ENCODE results near the gene CWC27. TPM values are rescaled to one million over a fixed set of nuclear protein-coding genes. Genes with fewer than 3 reads are reported as not detected.
"Not testable (repeated sequence)": the region's sequence is repeated elsewhere in the genome, so short reads cannot be mapped to it uniquely, and the experiment has no call there.

The CWC27 gene
- polyA plus RNA-seq, 1 experiment: 7.5 TPM

DNA sequence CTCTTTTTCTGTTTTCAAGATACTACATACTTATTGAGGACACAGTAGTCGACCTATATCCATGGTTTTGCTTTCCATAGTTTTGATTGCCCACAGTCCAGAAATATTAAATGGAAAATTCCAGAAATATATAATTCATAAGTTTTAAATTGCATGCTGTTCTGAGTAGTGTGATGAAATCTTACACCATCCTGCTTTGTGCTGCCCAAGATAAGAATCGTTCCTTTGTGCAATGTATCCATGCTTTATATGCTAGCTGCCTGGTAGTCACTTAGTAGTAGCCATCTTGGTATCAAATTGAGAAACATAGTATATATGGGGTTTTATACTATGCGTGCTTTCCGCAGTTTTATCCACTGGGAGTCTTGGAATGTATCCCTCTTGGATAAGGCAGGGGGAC lies 59.0 kb downstream of the CWC27 start:
- Histone ChIP-seq H3K36me3 (ENCODE audit: control insufficient read depth, insufficient read depth, low read length) (no peaks in the 10 kb centered on the region), H3K4me3 (ENCODE audit: low read depth, low read length) (no peak overlapping the region), H3K27me3 (ENCODE audit: control insufficient read depth, insufficient read depth, low read length) (no peaks in the 10 kb centered on the region)
- POLR2A ChIA-PET: no interaction called here
- DNase-seq (ENCODE audit: low read depth): no peak
- TF ChIP-seq, protein P1, sequence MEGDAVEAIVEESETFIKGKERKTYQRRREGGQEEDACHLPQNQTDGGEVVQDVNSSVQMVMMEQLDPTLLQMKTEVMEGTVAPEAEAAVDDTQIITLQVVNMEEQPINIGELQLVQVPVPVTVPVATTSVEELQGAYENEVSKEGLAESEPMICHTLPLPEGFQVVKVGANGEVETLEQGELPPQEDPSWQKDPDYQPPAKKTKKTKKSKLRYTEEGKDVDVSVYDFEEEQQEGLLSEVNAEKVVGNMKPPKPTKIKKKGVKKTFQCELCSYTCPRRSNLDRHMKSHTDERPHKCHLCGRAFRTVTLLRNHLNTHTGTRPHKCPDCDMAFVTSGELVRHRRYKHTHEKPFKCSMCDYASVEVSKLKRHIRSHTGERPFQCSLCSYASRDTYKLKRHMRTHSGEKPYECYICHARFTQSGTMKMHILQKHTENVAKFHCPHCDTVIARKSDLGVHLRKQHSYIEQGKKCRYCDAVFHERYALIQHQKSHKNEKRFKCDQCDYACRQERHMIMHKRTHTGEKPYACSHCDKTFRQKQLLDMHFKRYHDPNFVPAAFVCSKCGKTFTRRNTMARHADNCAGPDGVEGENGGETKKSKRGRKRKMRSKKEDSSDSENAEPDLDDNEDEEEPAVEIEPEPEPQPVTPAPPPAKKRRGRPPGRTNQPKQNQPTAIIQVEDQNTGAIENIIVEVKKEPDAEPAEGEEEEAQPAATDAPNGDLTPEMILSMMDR (IDR thresholded peaks at IDR 0.05; ENCODE audit: insufficient read depth, low read depth, low read length): no peak
- CTCF ChIA-PET: no interaction called here

DNA sequence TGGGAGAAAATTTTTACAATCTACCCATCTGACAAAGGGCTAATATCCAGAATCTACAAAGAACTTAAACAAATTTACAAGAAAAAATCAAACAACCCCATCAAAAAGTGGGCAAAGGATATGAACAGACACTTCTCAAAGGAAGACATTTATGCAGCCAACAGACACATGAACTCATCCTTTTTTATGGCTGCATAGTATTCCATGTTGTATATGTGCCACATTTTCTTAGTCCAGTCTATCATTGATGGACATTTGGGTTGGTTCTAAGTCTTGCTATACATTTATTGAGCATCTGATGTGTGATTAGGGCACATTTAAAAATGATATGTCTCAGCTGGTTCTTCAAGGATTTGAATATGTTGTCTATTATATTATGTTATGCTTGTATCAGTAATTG lies 61.9 kb downstream of the CWC27 start:
- H3K27me3 ChIP-seq (ENCODE audit: control insufficient read depth, insufficient read depth, low read length); DNase-seq (ENCODE audit: low read depth); H3K36me3 ChIP-seq (ENCODE audit: control insufficient read depth, insufficient read depth, low read length); H3K4me3 ChIP-seq (ENCODE audit: low read depth, low read length); POLR2A ChIA-PET: not testable (repeated sequence)
- CTCF ChIA-PET: interaction anchor here (0.6 kb wide), 1 partner anchor 62 kb away, joined by 4 read pairs; no protein-coding TSS in a partner anchor

DNA sequence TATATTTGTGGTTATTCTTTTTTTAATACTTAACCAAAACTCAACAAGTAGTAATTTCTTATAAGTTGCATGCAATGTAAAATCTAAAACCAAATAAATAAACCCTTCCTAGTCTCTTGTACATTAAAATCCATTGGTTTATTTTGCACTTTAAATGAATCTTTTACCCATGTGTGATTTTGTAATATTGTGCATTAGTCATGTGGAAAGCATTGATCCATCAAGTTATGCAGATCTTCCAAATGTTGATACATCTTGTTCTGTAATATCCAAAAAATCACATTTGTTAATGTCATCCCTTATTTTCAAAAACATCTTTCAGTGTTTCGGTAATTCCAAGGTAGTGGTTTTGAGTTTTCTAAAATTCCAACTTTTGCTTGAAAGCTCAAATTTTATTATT lies 63.3 kb downstream of the CWC27 start:
- Histone ChIP-seq H3K36me3 (ENCODE audit: control insufficient read depth, insufficient read depth, low read length) (no peaks in the 10 kb centered on the region), H3K27me3 (ENCODE audit: control insufficient read depth, insufficient read depth, low read length) (no peaks in the 10 kb centered on the region), H3K4me3 (ENCODE audit: low read depth, low read length) (no peak overlapping the region)
- CTCF ChIA-PET: interaction anchor here (0.6 kb wide), 1 partner anchor 317 kb away, joined by 3 read pairs; no protein-coding TSS in a partner anchor
- no peak for DNase-seq (ENCODE audit: low read depth)
- TF ChIP-seq, protein P1 (IDR thresholded peaks at IDR 0.05; ENCODE audit: insufficient read depth, low read depth, low read length): no peak
- POLR2A ChIA-PET: no interaction called here

DNA sequence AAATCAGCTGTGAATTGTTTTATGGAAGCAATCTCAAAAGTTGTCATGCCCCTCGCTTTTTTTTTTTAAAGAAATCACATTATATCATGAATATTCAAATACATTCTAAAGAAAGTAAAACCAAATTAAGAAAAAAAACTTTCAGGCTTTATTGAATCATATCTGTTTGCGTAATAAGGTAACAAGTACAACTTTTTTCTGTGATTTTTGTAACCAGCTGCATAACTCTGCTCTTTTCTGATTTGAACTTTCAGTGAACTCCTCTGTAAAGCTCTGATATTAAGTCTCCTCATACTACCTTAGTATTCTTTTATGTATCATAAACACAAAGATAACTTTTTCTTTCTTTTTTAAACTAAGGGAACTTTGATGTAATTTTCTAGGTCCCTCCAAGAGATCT lies 65.3 kb downstream of the CWC27 start:
- no peak for DNase-seq (ENCODE audit: low read depth)
- Histone ChIP-seq H3K4me3 (ENCODE audit: low read depth, low read length) (no peak overlapping the region), H3K27me3 (ENCODE audit: control insufficient read depth, insufficient read depth, low read length) (no peaks in the 10 kb centered on the region), H3K36me3 (ENCODE audit: control insufficient read depth, insufficient read depth, low read length) (no peaks in the 10 kb centered on the region)
- TF ChIP-seq, protein P1 (IDR thresholded peaks at IDR 0.05; ENCODE audit: insufficient read depth, low read depth, low read length): no peak
- ChIA-PET CTCF (interaction anchor here (1.4 kb wide), 1 partner anchor 9 kb away, joined by 3 read pairs; no protein-coding TSS in a partner anchor), POLR2A (no interaction called here)

DNA sequence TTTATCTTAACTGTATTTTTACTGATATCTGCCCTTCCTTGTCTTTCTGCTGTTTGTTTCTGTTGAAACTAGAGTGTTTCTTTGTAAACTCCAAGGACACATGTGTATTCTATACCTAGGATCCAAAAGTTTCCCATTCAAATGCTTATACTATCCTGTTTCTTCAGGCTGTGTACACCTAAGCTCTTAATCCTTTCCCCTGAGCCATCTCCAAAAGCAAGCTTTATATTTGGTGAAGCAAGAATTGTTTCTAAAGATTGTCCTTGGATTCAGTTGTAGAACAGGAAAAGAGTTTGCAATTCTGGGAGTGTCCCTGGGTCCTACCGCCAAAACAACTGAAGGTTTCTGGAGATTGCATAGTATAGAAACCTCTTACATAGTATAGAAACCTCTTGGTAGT lies 65.9 kb downstream of the CWC27 start:
- DNase-seq (ENCODE audit: low read depth): no peak
- CTCF ChIA-PET: no interaction called here
- TF ChIP-seq, protein P1 (IDR thresholded peaks at IDR 0.05; ENCODE audit: insufficient read depth, low read depth, low read length): no peak
- H3K4me3 ChIP-seq (ENCODE audit: low read depth, low read length): no peak overlapping the region
- POLR2A ChIA-PET: no interaction called here
- H3K36me3 ChIP-seq (ENCODE audit: control insufficient read depth, insufficient read depth, low read length): no peaks in the 10 kb centered on the region
- no peaks in the 10 kb centered on the region for H3K27me3 ChIP-seq (ENCODE audit: control insufficient read depth, insufficient read depth, low read length)

DNA sequence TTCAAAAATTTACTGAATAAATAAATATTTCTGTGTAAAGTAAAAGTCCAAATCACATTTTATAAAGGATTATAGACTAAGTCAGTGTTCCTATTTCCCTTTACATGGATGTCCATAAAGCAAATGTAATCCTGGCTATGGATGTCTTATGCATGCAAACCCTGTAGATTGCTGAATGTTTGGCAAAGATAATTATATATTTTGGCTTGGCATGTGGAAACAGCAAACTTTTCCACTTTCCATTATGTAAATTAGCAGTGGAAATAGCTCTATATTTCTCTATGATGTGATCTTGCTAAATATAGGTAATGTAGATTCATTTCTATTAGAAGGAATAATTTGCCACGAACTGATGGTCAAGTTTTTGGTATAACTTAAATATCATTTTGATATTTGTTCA lies 66.5 kb downstream of the CWC27 start:
- no peak overlapping the region for H3K4me3 ChIP-seq (ENCODE audit: low read depth, low read length)
- no peaks in the 10 kb centered on the region for H3K27me3 ChIP-seq (ENCODE audit: control insufficient read depth, insufficient read depth, low read length)
- TF ChIP-seq, protein P1 (IDR thresholded peaks at IDR 0.05; ENCODE audit: insufficient read depth, low read depth, low read length): no peak
- POLR2A ChIA-PET: no interaction called here
- CTCF ChIA-PET: no interaction called here
- H3K36me3 ChIP-seq (ENCODE audit: control insufficient read depth, insufficient read depth, low read length): no peaks in the 10 kb centered on the region
- no peak for DNase-seq (ENCODE audit: low read depth)

Measured in BJ (cell line).